SK-N-SH treated with all-trans-retinoic acid at 6 μM for 48 hours (cell line): Measurements from ENCODE around the gene MAPRE2.

Experiments
- CREB5 ChIP-seq: fragments of 250-450 bp; sonication (Bioruptor Pico); IDR thresholded peaks from 2 replicates; pipeline ENCODE4 v1.5.1; 2020; ENCODE audit warnings: low read depth, mild to moderate bottlenecking, moderate library complexity
- TOX ChIP-seq: fragments of 250-450 bp; sonication (Bioruptor Pico); IDR thresholded peaks from 2 replicates; pipeline ENCODE4 v1.8.0; 2021; ENCODE audit warnings: mild to moderate bottlenecking, moderate library complexity, borderline replicate concordance

The MAPRE2 gene

GRCh38 chr18:35192415-35192814 lies 151.2 kb downstream of the MAPRE2 start (continued):
- TF ChIP-seq CREB5 (CRISPR knock-in tag) (no peak), TOX (no peak)
